HG02870 (cell line): ENCODE data around the gene RNPS1.

ENCODE experiments used
- ATAC-seq: cut with Tn5 transposase; IDR thresholded peaks from one replicate; pipeline ENCODE4 v1.9.1; 2021; ENCODE audit warnings: mild to moderate bottlenecking, moderate library complexity; ENCODE audit not compliant: unreplicated experiment

RNPS1 gene

GRCh38 chr16:2236337-2237101, 31.4 kb downstream of the RNPS1 start, which contains the start of gene DNASE1L2:
TSS of gene DNASE1L2 (plus strand) at chr16:2236444. CDS start at chr16:2236817, 373 bp downstream.
- no peak for ATAC-seq

GRCh38 chr16:2235695-2236336, 32.1 kb downstream of the RNPS1 start:
- ATAC-seq = no peak

DNA sequence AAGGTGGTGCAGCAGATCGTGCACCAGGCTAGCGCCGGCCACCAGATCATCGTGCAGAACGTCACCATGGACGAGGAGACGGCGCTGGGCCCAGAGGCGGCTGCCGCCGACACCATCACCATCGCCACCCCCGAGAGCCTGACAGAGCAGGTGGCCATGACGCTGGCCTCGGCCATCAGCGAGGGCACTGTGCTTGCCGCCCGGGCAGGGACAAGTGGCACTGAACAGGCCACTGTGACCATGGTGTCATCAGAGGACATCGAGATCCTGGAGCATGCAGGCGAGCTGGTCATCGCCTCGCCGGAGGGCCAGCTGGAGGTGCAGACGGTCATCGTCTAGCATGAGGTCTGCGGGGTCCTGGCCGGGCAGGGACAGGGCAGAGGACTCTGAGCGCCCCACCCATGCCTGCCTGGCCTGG, 32.7 kb downstream of the RNPS1 start:
- ATAC-seq = no peak

GRCh38 chr16:2234813-2235170, 33.1 kb downstream of the RNPS1 start:
- no peak for ATAC-seq

GRCh38 chr16:2233872-2234812, 33.8 kb downstream of the RNPS1 start:
- no peak for ATAC-seq

GRCh38 chr16:2233046-2233775, 34.7 kb downstream of the RNPS1 start:
- ATAC-seq = no peak

GRCh38 chr16:2232094-2232990, 35.6 kb downstream of the RNPS1 start:
- no peak for ATAC-seq

GRCh38 chr16:2231016-2231931, 36.7 kb downstream of the RNPS1 start:
- no peak for ATAC-seq

DNA sequence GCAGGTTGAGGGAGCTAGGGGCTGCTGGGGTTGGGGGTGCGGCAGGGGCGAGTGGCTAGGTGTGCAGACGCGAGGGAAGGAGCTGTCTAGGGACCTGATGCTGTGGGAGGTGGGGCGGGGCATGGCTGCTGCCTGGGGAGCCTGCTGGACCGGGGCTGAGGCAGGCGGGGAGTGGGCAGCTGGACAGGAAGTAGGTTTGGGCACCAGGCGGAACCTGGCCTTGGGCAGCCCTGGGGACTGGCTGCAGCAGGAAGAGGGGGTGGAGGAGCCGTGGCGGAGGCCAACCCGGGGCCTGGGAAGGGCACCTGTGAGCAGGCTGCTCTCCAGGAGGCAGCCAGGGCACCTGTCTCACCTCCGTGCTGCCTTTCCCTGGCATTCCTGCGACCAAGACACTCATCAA, 37.5 kb downstream of the RNPS1 start:
- no peak for ATAC-seq

- no peak for ATAC-seq
These were observed 38.2 kb downstream of the RNPS1 start for GRCh38 chr16:2229632-2230250.

DNA sequence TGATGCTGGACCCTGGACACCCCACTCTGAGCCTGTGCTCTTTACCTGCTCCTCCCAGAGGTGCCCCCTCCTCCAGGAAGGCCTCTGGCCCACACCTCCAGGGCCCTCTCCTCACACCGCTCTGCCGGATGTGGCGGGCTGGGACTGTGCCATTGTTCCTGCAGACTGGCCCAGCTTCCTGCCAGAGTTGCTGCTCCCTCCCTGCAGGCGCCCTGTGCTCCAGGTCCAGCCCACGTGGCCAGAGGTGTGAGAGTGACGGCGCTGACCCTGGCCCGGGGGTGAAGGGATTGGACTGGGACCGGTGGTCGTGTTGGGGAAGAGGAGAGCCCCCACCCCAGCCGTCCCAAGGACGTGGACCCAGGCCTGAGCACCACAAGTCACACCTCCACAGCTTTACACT, 38.8 kb downstream of the RNPS1 start:
- ATAC-seq = no peak

- no peak for ATAC-seq
These were observed 39.6 kb downstream of the RNPS1 start for GRCh38 chr16:2228161-2228824.

GRCh38 chr16:2226918-2227317, 41.0 kb downstream of the RNPS1 start:
- ATAC-seq = no peak

- no peak for ATAC-seq
These were observed 41.6 kb downstream of the RNPS1 start for GRCh38 chr16:2226245-2226793.

DNA sequence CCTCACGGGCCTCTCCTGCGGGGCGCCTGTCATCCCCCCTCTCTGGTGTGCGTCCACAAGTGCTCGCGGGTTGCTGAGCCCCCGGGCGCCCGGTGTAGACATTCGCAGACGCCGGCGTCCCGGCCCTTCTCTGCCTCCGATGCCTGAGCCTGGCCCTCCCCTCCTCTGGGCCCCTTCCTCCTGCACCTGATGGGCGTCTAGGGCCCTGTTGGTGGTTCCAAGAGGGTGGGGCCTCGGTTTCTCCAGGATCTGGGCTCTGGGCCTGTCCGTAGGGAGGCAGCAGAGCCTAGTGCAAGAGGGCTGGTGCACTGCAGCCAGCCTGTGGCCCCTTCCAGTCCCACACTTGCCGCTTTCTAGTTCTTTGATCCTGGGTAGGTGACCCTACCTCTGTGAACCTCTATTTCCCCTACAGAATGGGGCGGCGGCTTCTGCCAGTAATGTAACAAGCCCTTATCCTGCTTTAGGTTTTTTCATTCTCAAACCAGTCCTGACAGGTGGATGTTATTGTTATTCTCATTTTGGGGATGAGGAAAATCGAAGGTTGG, 43.9 kb downstream of the RNPS1 start:
- ATAC-seq = peak; percentile 2

DNA sequence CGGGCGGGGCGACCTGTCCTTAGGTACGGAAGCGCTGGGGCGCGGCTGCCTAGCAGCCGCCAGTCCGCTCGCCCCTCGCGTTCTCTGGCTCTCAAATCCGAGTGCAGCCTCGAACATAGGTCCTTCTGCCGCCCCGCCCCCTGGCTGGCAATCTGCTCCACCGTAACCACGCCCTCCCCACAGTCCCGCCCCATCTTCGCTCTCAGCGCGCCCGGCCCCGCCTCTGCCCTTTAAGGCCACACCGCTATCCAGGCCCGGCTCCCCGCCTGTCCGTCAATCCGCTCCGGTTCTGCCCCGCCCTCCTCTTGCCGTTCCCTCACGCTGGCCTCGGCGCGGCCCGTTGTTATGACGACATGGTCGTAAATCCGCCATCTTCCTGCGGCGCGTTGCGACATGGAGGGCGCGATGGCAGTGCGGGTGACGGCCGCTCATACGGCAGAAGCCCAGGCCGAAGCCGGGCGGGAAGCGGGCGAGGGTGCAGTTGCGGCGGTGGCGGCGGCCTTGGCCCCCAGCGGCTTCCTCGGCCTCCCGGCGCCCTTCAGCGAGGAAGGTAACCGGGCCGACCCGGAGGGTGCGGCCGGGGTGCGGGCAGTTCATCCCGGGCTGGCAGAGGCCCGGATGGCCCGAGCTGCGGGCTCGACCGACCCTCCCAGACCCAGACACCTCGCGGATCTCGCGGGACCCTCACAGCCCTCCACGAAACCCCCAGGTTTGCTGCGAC, 44.5 kb downstream of the RNPS1 start, which contains the start of gene E4F1:
TSS of gene E4F1 (plus strand) at position 371 of the 721 bp plus-strand sequence. CDS start at position 394, 23 bp downstream.
- ATAC-seq = peak; percentile 94
